ENCODE data around the gene LIMK2. TPM values are rescaled to one million over a fixed set of nuclear protein-coding genes. Genes with fewer than 3 reads are reported as not detected.

Gene LIMK2
- total RNA-seq, 1 donor from 2014 or later = 92.4 TPM

DNA sequence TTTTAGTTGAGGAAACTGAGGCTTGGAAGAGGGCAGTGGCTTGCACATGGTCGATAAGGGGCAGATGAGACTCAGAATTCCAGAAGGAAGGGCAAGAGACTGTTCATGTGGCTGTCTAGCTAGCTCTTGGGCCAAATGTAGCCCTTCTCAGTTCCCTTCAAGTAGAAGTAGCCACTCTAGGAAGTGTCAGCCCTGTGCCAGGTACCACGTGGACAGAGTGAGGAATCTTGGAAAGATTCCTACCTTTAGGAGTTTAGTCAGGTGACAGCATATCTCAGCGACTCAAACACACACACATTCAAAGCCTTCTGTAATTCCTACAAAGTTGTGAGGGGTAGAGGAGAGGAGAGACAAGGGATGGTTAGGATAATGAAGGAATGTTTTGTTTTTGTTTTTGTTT, 61.9 kb downstream of the LIMK2 start:
- peaks cover 3% of the 10 kb centered on the region for H3K4me1 Mint-ChIP-seq (ENCODE audit: low read depth, unreplicated experiment)
- H3K9me3 Mint-ChIP-seq (ENCODE audit: unreplicated experiment) = no peaks in the 10 kb centered on the region
- no peak overlapping the region for H3K27ac Mint-ChIP-seq (ENCODE audit: unreplicated experiment)
- DNase-seq = no peak
- TF ChIP-seq, protein P1, sequence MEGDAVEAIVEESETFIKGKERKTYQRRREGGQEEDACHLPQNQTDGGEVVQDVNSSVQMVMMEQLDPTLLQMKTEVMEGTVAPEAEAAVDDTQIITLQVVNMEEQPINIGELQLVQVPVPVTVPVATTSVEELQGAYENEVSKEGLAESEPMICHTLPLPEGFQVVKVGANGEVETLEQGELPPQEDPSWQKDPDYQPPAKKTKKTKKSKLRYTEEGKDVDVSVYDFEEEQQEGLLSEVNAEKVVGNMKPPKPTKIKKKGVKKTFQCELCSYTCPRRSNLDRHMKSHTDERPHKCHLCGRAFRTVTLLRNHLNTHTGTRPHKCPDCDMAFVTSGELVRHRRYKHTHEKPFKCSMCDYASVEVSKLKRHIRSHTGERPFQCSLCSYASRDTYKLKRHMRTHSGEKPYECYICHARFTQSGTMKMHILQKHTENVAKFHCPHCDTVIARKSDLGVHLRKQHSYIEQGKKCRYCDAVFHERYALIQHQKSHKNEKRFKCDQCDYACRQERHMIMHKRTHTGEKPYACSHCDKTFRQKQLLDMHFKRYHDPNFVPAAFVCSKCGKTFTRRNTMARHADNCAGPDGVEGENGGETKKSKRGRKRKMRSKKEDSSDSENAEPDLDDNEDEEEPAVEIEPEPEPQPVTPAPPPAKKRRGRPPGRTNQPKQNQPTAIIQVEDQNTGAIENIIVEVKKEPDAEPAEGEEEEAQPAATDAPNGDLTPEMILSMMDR (IDR thresholded peaks at IDR 0.05; ENCODE audit: partially characterized antibody, unreplicated experiment) = no peak
- peaks cover 12% of the 10 kb centered on the region for H3K27me3 Mint-ChIP-seq (ENCODE audit: unreplicated experiment)
- H3K4me3 Mint-ChIP-seq (ENCODE audit: unreplicated experiment) = no peak overlapping the region
- peaks cover 8% of the 10 kb centered on the region for H3K36me3 Mint-ChIP-seq (ENCODE audit: unreplicated experiment)

DNA sequence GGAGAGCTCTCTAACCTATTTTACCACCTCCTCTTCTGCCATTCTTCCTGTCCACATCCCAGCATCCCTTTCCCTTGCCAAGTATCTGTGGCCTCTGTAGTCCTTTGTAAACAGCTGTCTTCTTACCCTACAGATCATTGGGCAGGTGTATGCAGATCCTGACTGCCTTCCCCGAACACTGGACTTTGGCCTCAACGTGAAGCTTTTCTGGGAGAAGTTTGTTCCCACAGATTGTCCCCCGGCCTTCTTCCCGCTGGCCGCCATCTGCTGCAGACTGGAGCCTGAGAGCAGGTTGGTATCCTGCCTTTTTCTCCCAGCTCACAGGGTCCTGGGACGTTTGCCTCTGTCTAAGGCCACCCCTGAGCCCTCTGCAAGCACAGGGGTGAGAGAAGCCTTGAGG, 62.9 kb downstream of the LIMK2 start:
- peaks cover 3% of the 10 kb centered on the region for H3K4me1 Mint-ChIP-seq (ENCODE audit: low read depth, unreplicated experiment)
- peaks cover 2% of the 10 kb centered on the region for H3K9me3 Mint-ChIP-seq (ENCODE audit: unreplicated experiment)
- TF ChIP-seq, protein P1 (IDR thresholded peaks at IDR 0.05; ENCODE audit: partially characterized antibody, unreplicated experiment) = no peak
- H3K4me3 Mint-ChIP-seq (ENCODE audit: unreplicated experiment) = no peak overlapping the region
- no peak for DNase-seq
- H3K27ac Mint-ChIP-seq (ENCODE audit: unreplicated experiment) = no peak overlapping the region
- peaks cover 3% of the 10 kb centered on the region for H3K36me3 Mint-ChIP-seq (ENCODE audit: unreplicated experiment)
- peaks cover 7% of the 10 kb centered on the region for H3K27me3 Mint-ChIP-seq (ENCODE audit: unreplicated experiment)

DNA sequence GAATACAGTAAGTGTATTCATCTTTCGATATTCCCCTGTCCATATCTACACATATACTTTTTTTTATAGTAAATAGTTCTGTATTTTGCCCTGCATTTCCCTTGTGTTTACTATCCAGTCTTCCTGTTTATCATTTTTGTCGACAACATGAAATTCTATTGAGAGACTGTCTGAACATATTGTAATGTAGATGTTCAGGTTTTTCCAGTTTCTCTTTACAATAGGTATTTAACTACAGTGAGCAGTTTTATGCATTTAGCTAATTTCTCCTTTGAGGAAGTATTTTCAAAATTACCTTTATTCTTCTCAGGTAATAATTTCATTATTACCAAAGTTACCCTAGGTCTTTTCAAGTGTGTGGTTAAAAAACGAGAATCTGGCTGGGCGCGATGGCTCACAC, 63.5 kb downstream of the LIMK2 start:
- Mint-ChIP-seq H3K27me3 (ENCODE audit: unreplicated experiment) (peaks cover 3% of the 10 kb centered on the region), H3K27ac (ENCODE audit: unreplicated experiment) (no peak overlapping the region), H3K9me3 (ENCODE audit: unreplicated experiment) (peaks cover 2% of the 10 kb centered on the region), H3K36me3 (ENCODE audit: unreplicated experiment) (no peaks in the 10 kb centered on the region), H3K4me1 (ENCODE audit: low read depth, unreplicated experiment) (peaks cover 3% of the 10 kb centered on the region), H3K4me3 (ENCODE audit: unreplicated experiment) (no peak overlapping the region)
- no peak for DNase-seq
- TF ChIP-seq, protein P1 (IDR thresholded peaks at IDR 0.05; ENCODE audit: partially characterized antibody, unreplicated experiment) = no peak

DNA sequence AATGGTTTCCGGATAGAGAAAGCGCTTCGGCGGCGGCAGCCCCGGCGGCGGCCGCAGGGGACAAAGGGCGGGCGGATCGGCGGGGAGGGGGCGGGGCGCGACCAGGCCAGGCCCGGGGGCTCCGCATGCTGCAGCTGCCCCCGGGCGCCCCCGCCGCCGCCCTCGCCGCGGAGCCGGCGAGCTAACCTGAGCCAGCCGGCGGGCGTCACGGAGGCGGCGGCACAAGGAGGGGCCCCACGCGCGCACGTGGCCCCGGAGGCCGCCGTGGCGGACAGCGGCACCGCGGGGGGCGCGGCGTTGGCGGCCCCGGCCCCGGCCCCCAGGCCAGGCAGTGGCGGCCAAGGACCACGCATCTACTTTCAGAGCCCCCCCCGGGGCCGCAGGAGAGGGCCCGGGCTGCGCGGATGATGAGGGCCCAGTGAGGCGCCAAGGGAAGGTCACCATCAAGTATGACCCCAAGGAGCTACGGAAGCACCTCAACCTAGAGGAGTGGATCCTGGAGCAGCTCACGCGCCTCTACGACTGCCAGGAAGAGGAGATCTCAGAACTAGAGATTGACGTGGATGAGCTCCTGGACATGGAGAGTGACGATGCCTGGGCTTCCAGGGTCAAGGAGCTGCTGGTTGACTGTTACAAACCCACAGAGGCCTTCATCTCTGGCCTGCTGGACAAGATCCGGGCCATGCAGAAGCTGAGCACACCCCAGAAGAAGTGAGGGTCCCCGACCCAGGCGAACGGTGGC, 64.5 kb downstream of the LIMK2 start:
- TF ChIP-seq, protein P1 (IDR thresholded peaks at IDR 0.05; ENCODE audit: partially characterized antibody, unreplicated experiment) = no peak
- no peak overlapping the region for H3K4me3 Mint-ChIP-seq (ENCODE audit: unreplicated experiment)
- H3K9me3 Mint-ChIP-seq (ENCODE audit: unreplicated experiment) = peaks cover 2% of the 10 kb centered on the region
- peaks cover 3% of the 10 kb centered on the region for H3K4me1 Mint-ChIP-seq (ENCODE audit: low read depth, unreplicated experiment)
- no peak for DNase-seq
- H3K27me3 Mint-ChIP-seq (ENCODE audit: unreplicated experiment) = peaks cover 3% of the 10 kb centered on the region
- H3K27ac Mint-ChIP-seq (ENCODE audit: unreplicated experiment) = no peak overlapping the region
- H3K36me3 Mint-ChIP-seq (ENCODE audit: unreplicated experiment) = no peaks in the 10 kb centered on the region

DNA sequence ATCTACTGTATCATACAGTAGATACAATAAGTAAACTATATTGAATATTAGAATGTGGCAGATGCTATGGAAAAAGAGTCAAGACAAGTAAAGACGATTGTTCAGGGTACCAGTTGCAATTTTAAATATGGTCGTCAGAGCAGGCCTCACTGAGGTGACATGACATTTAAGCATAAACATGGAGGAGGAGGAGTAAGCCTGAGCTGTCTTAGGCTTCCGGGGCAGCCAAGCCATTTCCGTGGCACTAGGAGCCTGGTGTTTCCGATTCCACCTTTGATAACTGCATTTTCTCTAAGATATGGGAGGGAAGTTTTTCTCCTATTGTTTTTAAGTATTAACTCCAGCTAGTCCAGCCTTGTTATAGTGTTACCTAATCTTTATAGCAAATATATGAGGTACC, 65.6 kb downstream of the LIMK2 start:
- TF ChIP-seq, protein P1 (IDR thresholded peaks at IDR 0.05; ENCODE audit: partially characterized antibody, unreplicated experiment) = no peak
- peaks cover 2% of the 10 kb centered on the region for H3K9me3 Mint-ChIP-seq (ENCODE audit: unreplicated experiment)
- H3K36me3 Mint-ChIP-seq (ENCODE audit: unreplicated experiment) = no peaks in the 10 kb centered on the region
- H3K27me3 Mint-ChIP-seq (ENCODE audit: unreplicated experiment) = peaks cover 3% of the 10 kb centered on the region
- DNase-seq = no peak
- no peaks in the 10 kb centered on the region for H3K4me1 Mint-ChIP-seq (ENCODE audit: low read depth, unreplicated experiment)
- H3K27ac Mint-ChIP-seq (ENCODE audit: unreplicated experiment) = no peak overlapping the region
- H3K4me3 Mint-ChIP-seq (ENCODE audit: unreplicated experiment) = no peak overlapping the region
